ENCODE results near the gene LRCH4. TPM values are rescaled to one million over a fixed set of nuclear protein-coding genes. Genes with fewer than 3 reads are reported as not detected.
"Not testable (repeated sequence)": the region's sequence is repeated elsewhere in the genome, so short reads cannot be mapped to it uniquely, and the experiment has no call there.

LRCH4 gene
- total and polyA plus RNA-seq, 2 of the 13 experiments (the other 11 are each of a cell fraction or from before 2014, with no cell fraction given) = 7.0 to 9.3 TPM

DNA sequence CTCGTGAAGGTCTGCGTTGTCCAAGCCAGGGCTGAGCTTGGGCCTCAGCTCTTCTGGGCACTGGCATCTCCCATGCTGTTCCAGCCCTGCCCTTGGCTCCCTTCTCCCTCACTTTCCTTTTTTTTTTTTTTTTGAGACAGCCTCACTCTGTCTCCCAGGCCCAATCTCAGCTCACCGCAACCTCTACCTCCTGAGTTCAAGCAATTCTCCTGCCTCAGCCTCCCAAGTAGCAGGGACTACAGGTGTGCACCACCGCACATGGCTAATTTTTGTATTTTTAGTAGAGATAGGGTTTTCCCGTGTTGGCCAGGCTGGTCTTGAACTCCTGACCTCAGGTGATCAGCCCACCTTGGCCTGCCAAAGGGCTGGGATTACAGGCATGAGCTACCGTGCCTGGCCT is 21.5 kb downstream of the LRCH4 start:
- H3K4me2 ChIP-seq (ENCODE audit: low read depth, low read length); H2AFZ ChIP-seq (ENCODE audit: low read length); H3K27me3 ChIP-seq (ENCODE audit: control insufficient read depth in 1 of 2, insufficient read depth in 2 of 2, low read length in 2 of 2); BruUV-seq (replicated peaks); in situ Hi-C loops (cut with HindIII; ENCODE audit: extremely low pct_ligation_motif_present, low pct_unique_long_range_greater_than_20kb); H3K9ac ChIP-seq (ENCODE audit: insufficient read depth, low read depth, low read length); H3K4me3 ChIP-seq (replicated peaks in 1 of 3; ENCODE audit: insufficient read depth in 1 of 3, low read depth in 2 of 3, low read length in 3 of 3); H3K9me3 ChIP-seq (ENCODE audit: low read length); FAIRE-seq; H3K79me2 ChIP-seq (ENCODE audit: insufficient read depth, low read length); DNase-seq (ENCODE audit: low spot score); ATAC-seq; TF ChIP-seq SOX6 (IDR thresholded peaks at IDR 0.05): not testable (repeated sequence)
- ChIA-PET CTCF (ENCODE audit: low intra/inter-chr PET ratio, low total read pairs) (interaction anchor here (0.8 to 1.6 kb wide), 2 partner anchors 94 to 161 kb away, joined by 3 to 5 read pairs; no protein-coding TSS in a partner anchor), POLR2A (interaction anchor here (0.6 to 2.2 kb wide), 3 partner anchors 20 to 107 kb away, joined by 3 to 7 read pairs (median 5); partner anchors contain the start of genes FBXO24 and LRCH4)
- intact Hi-C loops (cut with micrococcal nuclease; ENCODE audit: unreplicated experiment) = loop anchor here (5.0 kb wide), 1 partner anchor 97 kb away; no protein-coding TSS in a partner anchor
- TF ChIP-seq KDM5B (CRISPR knock-in tag; IDR thresholded peaks at IDR 0.05; ENCODE audit: borderline replicate concordance) (peak; percentile 35; the same call in 1 of the 2 replicates), SOX6 (CRISPR knock-in tag; IDR thresholded peaks at IDR 0.05) (0 out of 2 replicates have a peak, but pooled peaks have one; percentile 10), HIVEP1 (CRISPR knock-in tag; IDR thresholded peaks at IDR 0.05) (0 out of 2 replicates have a peak, but pooled peaks have one; percentile 3), ZNF460 (CRISPR knock-in tag; IDR thresholded peaks at IDR 0.05; ENCODE audit: borderline replicate concordance) (peak; percentile 65; the same call in 1 of the 2 replicates)
- TF ChIP-seq, protein P1, sequence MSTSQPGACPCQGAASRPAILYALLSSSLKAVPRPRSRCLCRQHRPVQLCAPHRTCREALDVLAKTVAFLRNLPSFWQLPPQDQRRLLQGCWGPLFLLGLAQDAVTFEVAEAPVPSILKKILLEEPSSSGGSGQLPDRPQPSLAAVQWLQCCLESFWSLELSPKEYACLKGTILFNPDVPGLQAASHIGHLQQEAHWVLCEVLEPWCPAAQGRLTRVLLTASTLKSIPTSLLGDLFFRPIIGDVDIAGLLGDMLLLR (CRISPR knock-in tag; IDR thresholded peaks at IDR 0.05) = peak; percentile 23; the same call in 1 of the 2 replicates
- TF ChIP-seq, protein P2, sequence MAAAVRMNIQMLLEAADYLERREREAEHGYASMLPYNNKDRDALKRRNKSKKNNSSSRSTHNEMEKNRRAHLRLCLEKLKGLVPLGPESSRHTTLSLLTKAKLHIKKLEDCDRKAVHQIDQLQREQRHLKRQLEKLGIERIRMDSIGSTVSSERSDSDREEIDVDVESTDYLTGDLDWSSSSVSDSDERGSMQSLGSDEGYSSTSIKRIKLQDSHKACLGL (CRISPR knock-in tag; IDR thresholded peaks at IDR 0.05) = peak; percentile 33; the same call in 1 of the 2 replicates
- peaks cover 27 to 59% of the 10 kb centered on the region in 2 experiments for H3K36me3 ChIP-seq (replicated peaks in 1 of 2; ENCODE audit: control insufficient read depth in 1 of 2, insufficient read depth in 2 of 2, low read length in 2 of 2)
- peaks cover 93% of the 10 kb centered on the region for H3K4me1 ChIP-seq (ENCODE audit: insufficient read depth, low read length)
- peaks cover 21% of the 10 kb centered on the region; the same call in 1 of the 2 replicates for H4K20me1 ChIP-seq (ENCODE audit: insufficient read depth, low read length)
- WGBS (ENCODE audit: low lambda C conversion rate) = 90% methylated on average over 5 of the region's 6 CpGs
- H3K27ac ChIP-seq (ENCODE audit: extremely low read length, insufficient read depth, low read length) = peak overlapping the region; percentile 45

Measured in HepG2 (cell line).